Posterior cingulate gyrus (tissue), 11 donors: Measurements from ENCODE around the gene TBCC.
"Not testable (repeated sequence)": the region's sequence is repeated elsewhere in the genome, so short reads cannot be mapped to it uniquely, and the experiment has no call there.

Experiments
- DNase-seq, 10 donors: peaks; one replicate each; pipeline versions ENCODE4 v3.0.0 to v3.0.0-alpha.2; 2020 to 2021; ENCODE audit warnings: mixed read lengths in 3 of 10
- intact Hi-C: fragments of 100-400 bp; cut with DNase I; formaldehyde crosslinking; loops from one replicate; pipeline ENCODE4 v1.15.1; 2023

Gene TBCC

DNA sequence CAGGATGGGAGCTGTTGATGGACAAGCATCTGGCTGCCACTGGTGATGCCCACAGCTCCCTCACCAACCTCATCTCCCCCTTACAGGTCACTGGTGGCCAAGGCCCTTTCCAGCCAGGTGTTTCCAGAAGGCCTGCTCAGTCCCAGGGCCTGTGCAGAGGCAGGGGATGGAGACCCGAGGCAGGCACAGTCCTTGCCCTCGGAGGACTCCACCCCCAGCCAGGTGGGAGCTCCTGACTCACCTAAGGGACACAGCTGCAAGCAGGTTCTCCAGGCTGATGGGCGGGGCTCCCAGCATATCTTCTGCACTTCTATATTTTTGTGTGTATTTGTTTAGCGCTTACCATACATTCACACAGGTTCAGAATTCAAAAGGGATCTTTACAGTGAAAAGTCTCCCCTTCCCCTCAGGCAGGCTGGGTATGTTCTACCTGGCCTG, 40.9 kb downstream of the TBCC start:
- DNase-seq, result no peak
- intact Hi-C loops, result no loop called here

DNA sequence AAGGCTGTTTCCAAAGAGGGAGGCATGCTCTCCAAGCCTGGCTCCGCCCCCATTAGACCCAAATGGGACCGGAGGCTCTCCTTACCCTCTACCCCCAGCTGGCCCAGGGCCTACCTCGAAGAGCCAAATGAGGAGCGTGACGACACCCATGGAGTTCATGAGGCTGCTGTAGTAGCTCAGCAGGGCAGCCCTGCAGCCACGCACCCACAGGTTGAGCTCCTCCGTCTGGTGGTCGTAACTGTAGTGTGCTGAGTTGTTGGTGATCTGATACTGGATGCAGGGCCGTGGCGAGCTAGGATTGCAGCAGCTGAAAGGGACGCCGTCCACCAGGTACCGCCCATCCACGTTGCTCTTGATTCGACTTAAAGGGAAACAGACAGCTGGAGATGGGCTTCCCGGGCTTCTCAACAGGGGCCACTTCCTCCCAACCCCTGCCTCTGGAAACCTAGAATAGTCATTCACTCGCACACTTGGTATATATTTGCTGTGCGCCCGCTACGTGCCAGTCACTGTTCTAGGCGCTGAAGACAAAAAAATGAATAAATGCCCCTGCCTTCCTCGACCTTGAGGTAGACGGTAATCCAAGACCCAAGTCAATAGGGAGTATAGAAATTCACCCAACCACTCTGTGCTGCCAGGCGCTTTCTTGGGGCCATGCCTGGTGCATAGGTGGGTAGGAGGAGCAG, 41.5 kb downstream of the TBCC start:
- intact Hi-C loops, result no loop called here
- DNase-seq, result peak in 5 of 10 donors; percentile 14 to 71 (median 38)

GRCh38 chr6:42702786-42703185, 43.1 kb downstream of the TBCC start:
- intact Hi-C loops, result not testable (repeated sequence)

GRCh38 chr6:42702200-42702599, 43.7 kb downstream of the TBCC start:
- intact Hi-C loops, result no loop called here
- DNase-seq, result no peak

More at GRCh38 chr6:42702786-42703185, 43.1 kb downstream of the TBCC start:
- DNase-seq, result not testable (repeated sequence)

DNA sequence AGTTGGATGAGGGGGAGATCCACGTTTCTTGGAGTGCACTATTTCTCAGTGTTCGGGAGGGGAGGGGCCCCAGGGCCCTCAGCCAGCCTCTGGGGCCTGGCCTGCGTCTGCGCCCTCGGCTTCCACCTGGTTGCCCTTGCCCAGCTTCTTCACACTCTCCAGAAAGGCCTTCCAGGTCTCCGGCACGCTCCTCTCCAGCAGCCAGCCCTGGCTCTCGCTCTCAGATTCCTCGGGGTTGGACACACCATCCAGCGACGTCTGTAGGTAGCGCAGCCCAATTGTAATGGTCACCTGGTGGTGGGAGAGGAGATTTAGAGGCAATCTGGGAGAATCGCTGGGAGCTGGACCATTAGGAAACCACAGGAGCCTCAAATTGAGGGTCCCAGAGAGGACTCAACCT, 47.7 kb downstream of the TBCC start:
- DNase-seq, result no peak
- intact Hi-C loops, result no loop called here

GRCh38 chr6:42697268-42697655, 48.6 kb downstream of the TBCC start:
- intact Hi-C loops, result no loop called here
- DNase-seq, result no peak

DNA sequence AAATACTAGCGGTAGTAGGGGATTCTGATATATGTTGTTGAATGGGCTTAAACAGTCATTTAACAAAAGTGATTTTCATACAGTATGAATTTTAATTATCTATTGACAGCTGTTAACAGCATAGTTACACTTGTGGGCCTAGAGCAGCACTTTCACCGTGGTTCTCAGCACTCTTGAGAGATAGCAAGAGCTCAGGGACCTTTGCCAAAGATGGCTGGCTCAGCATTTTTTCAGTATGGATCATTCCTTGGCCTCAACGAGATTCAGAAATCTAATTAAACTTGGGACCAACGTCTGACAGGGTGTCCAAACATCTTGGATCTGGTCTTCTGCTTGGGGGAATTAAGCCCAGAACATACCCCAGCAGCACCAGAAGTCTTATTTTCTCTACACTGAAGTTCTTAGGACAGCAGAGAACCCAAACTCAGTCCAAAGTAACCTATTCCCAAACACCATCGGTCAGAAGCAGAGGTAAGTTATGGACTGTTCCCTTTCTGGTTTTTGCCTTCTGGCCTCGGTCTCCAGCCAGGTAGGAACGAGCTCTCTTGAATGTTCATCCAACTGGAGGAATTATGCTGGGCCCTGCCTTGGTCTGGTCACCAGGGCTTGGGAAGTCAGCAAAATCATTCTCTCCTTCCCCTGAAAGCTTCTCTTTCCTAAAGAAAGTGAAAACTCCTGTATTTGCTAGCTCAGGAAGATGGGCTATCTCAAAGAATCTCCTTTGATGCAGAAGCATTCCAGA, 49.2 kb downstream of the TBCC start:
- intact Hi-C loops, result no loop called here

DNA sequence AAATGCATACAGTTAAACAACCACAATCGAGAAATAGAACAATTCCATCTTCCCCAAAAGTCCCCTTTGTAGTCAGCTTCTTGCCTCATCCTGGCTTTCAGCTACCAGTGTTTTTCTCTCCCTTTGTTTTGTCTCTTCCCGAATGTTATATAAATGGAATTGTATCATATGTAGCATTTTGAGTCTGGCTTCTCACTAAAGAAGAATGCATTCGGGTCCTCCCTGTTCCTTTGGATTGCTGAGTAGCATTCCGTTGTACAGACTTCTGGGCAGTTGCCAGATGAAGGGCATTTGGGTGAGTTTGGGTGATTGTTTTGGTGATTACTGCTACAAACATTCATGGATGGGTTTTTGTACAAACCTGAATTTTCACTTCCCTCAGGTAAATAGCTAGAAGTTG, 51.3 kb downstream of the TBCC start:
- intact Hi-C loops, result no loop called here
- DNase-seq, result no peak

More for the DNA sequence above, 49.2 kb downstream of the TBCC start:
- no peak for DNase-seq
